HG03378 (cell line): ENCODE data around the gene CDK5RAP2.
"Not testable (repeated sequence)": the region's sequence is repeated elsewhere in the genome, so short reads cannot be mapped to it uniquely, and the experiment has no call there.

ENCODE experiments used
- ATAC-seq: cut with Tn5 transposase; IDR thresholded peaks from one replicate; pipeline ENCODE4 v1.9.1; 2021; ENCODE audit warnings: mild to moderate bottlenecking, moderate library complexity; ENCODE audit not compliant: unreplicated experiment

CDK5RAP2 gene

GRCh38 chr9:120477534-120478001 is 102.4 kb downstream of the CDK5RAP2 start:
- no peak for ATAC-seq

- ATAC-seq: no peak
Observed at GRCh38 chr9:120475341-120475740, 104.6 kb downstream of the CDK5RAP2 start.

GRCh38 chr9:120474591-120475243 is 105.2 kb downstream of the CDK5RAP2 start:
- no peak for ATAC-seq

DNA sequence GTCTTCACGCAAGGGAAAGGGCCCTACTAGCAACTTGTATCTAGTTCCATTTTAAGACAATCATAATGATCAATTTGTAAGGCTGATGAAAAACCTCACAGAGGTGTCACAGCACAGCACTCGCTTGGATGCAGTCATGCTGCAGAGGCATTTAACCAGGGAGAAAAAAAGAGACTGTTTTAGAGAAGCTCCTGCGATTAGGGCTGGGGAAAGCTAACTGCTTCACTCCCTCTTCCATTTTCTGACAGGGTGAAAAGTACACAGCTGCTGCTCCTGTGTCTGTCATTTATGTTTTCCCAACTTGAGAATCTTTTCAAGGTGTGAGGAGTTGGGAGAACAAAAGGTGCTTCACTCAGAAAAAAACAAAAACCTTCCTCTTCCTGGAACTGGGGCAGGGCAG is 106.4 kb downstream of the CDK5RAP2 start:
- no peak for ATAC-seq

GRCh38 chr9:120465685-120466407 is 114.1 kb downstream of the CDK5RAP2 start:
- ATAC-seq: no peak

GRCh38 chr9:120464887-120465421 is 115.0 kb downstream of the CDK5RAP2 start:
- ATAC-seq: no peak

DNA sequence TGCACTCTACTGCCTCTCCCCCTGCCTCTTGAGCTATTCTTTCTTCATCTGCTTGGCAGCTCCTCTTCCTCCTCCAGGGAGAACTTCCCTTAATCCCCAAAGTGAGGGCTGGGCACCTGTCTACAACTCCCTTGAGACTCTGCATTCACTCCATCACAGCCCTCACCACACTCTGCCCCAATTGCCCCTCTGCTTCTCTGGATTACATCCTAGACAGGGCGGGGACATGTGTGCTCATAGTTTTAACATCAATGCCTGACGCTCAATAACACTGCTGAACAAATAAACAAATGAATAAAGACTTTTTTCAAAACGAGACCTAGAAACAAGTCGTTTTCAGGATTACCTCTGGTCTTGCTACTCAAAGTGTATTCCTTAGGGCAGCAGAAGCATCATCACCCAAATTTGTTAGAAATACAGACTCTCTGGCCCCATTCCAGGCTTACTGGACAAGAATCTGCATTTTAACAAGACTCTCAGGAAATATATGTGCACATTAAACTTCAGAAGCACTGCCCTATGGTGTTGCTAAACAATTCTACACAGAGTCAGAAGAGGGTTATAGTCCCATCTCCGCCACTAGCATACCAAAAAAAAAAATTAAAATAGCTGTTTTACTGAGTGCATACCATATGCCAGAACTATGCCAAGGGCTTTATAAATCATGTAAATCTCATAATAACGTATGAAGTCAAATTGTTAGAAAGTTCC is 115.6 kb downstream of the CDK5RAP2 start:
- ATAC-seq: no peak

GRCh38 chr9:120463765-120464164 is 116.2 kb downstream of the CDK5RAP2 start:
- ATAC-seq: no peak

GRCh38 chr9:120461677-120462076 is 118.3 kb downstream of the CDK5RAP2 start:
- not testable (repeated sequence) for ATAC-seq

GRCh38 chr9:120456218-120456617 is 123.7 kb downstream of the CDK5RAP2 start:
- no peak for ATAC-seq

DNA sequence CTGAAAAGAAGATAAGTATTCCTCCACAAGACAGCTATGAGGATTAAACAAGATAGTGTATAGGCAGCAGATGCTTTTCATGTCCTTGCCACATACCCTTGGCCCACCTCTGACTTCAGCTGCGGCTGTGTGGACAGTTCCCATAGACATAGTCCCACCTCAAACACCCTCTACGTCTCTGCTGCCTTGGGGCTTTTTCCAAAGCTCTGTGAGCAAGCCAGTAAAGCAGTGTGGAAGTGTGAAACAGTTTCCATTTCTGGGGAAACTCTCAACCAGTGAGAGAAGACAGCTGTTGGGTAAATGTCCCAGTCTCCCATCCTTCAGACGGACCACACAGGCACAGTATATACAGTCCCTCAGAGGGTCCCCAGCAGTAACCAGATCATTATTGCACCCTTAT is 125.5 kb downstream of the CDK5RAP2 start:
- ATAC-seq: no peak

GRCh38 chr9:120453792-120454191 is 126.2 kb downstream of the CDK5RAP2 start:
- no peak for ATAC-seq

- ATAC-seq: no peak
Observed at GRCh38 chr9:120452631-120453030, 127.3 kb downstream of the CDK5RAP2 start.

GRCh38 chr9:120450916-120451315 is 129.1 kb downstream of the CDK5RAP2 start:
- no peak for ATAC-seq

- ATAC-seq: no peak
Observed at GRCh38 chr9:120449566-120449965, 130.4 kb downstream of the CDK5RAP2 start.

DNA sequence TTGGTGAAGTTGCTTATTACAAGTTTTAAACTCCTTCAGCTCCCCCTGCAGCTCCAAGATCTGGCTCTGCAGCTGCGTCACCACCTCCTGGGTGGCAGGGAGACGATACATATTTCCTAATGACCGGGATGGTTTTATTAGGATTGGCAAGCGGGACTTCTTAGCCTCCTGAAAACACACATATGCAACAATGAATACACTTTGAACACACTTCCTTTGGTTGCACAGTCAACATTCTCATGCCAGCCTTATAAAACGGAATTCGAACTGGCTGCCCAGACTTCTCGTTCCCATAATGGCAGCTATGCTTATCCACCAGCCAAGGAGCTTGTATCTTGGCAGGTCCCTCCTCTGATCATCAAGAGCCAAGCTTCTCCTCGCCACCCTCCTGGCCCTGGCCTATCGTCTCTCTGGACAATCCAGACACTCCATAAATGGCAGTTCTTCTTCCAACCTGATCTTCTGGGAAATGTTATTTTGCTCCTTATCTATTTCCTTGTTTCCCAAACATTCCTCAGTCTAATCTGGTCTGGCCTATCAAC is 131.9 kb downstream of the CDK5RAP2 start:
- ATAC-seq: no peak

DNA sequence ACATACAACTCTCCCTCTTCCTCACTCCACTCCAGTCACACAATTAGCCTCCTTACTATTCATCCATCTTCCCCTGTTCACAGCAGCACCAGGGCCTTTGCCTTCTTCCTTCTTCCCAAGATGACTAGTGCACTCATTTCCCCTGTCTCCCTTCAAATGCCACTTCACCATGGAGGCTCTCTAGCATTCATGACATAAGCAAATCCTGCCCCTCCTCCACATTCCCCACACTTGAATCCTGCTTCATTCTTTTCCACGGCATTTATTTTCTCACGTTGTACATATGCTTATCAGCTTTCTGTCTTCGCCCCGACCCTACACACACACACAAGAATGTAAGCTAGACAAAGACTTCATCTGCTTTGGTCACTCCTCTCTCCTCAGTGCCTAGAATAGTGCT is 133.3 kb downstream of the CDK5RAP2 start:
- no peak for ATAC-seq

DNA sequence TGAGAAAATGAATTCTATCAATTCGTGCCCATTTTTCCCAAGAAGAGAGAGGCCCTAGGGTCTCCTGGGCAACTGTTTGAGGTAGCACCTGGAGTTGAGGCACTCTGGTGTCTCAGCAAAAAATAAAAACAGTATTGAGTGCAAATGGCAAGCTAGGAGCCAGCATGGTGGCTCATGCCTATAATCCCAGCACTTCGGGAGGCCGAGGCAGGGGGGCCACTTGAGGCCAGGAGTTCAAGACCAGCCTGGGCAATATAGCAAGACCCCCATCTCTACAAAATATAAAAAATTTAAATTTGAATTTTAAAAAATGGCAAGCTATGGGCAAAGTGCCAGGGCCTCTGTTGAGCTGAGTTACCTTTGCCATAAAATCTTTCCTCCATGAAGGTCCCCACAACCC is 136.0 kb downstream of the CDK5RAP2 start:
- no peak for ATAC-seq

- no peak for ATAC-seq
Observed at GRCh38 chr9:120443489-120443888, 136.5 kb downstream of the CDK5RAP2 start.

- ATAC-seq: no peak
Observed at GRCh38 chr9:120442308-120442995, 137.5 kb downstream of the CDK5RAP2 start.
